CD4-positive, alpha-beta T cell treated with Interleukin-6 at 100 ng/mL for 8 hours (primary cell): ENCODE data around the gene CCT3.
"Not testable (repeated sequence)": the region's sequence is repeated elsewhere in the genome, so short reads cannot be mapped to it uniquely, and the experiment has no call there.

ENCODE experiments used
- DNase-seq: peaks from one replicate; pipeline ENCODE4 v3.0.0-alpha.2; 2020; ENCODE audit warnings: mixed read lengths, low spot score

The CCT3 gene

GRCh38 chr1:156338180-156338976, at the start of gene CCT3, which contains the start of gene TSACC:
CCT3 (minus strand) TSS chr1:156338292; CDS start chr1:156338184, 108 bp downstream.
TSACC (plus strand) TSS chr1:156338526; CDS start chr1:156339758, 1,232 bp downstream.
- peak; percentile 99 for DNase-seq

GRCh38 chr1:156387870-156388173, 49.7 kb upstream of the CCT3 start:
- no peak for DNase-seq

- DNase-seq, result no peak
Observed at GRCh38 chr1:156386949-156387869, 49.1 kb upstream of the CCT3 start.

DNA sequence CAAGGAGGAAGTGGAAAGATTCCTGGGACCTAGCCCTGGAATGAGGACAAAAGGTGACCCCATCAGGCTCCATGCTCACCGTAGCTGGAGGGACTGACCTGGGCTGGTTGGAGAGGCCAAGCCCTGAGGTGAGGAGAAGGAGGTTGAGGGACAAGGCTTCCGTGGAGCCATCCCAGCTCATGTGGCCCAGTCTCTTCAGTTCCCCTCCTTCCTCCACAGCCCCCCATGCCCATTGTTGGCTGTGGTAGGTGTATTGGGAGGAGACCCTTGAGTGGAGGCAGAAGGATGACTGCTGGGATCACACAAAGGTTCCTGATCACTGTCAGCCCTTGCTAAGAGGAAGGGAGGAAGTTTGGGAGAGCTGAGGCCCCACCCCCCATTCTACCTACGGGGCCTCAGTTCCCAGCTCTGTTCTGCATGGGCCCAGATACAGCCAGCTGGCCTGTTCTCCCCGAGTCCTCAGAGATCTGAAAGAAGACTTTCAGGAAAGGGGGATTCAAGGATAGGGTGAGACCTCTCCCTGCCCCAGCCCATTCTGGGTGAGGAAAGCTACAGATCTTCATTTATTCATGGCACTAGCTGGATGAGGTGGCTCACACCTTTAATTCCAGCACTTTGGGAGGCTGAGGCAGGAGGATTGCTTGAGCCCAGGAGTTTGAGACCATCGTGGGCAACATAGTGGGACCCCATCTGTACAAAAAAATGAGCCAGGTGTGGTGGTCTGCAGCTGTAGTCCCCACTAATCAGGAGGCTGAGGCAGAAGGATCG, 48.2 kb upstream of the CCT3 start:
- DNase-seq, result no peak

GRCh38 chr1:156385534-156386031, 47.5 kb upstream of the CCT3 start:
- peak; percentile 76 for DNase-seq

- no peak for DNase-seq
Observed at GRCh38 chr1:156384658-156385057, 46.6 kb upstream of the CCT3 start.

- DNase-seq, result no peak
Observed at GRCh38 chr1:156384007-156384406, 45.9 kb upstream of the CCT3 start.

- DNase-seq, result peak; percentile 43
Observed at GRCh38 chr1:156383023-156383422, 44.9 kb upstream of the CCT3 start.

GRCh38 chr1:156382561-156382960, 44.5 kb upstream of the CCT3 start:
- DNase-seq, result no peak

DNA sequence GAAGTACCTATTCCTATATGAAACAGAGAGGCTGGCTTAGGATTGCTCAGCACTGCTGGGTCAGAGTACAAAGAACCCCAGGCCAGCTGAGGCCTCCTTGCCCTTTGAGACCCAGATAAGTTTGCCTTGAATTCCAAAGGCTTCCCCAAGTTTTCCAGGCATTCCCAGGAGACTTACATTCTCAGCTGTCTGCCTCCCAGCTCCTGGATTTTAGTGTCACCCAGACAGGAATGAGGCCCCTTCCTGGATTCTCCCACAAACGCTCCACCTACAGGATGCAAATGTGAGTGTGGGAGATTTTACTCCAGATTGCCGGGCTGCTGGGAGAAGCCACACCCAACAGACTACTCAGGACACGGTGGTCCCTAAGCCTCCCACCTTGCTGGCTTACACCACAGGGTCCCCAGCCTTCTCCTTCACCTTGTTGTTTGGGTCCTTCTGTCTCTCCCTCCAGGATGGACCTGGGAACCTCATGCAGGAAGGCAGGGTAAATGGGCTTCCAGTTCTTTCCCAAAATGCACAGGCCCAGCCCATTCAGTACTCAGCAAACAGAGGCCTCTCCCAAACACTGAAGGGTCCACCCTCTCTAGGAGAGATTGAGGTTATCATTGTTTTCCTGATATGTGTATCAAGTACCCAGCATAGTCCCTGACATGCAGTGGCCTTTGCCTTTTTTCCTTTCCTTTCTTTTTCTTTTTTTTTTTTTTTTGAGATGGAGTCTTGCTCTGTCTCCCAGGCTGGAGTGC, 41.5 kb upstream of the CCT3 start:
- no peak for DNase-seq

GRCh38 chr1:156378557-156378956, 40.5 kb upstream of the CCT3 start:
- DNase-seq, result no peak

- DNase-seq, result no peak
Observed at GRCh38 chr1:156376958-156377919, 39.1 kb upstream of the CCT3 start.

GRCh38 chr1:156376146-156376545, 38.1 kb upstream of the CCT3 start:
- no peak for DNase-seq

- no peak for DNase-seq
Observed at GRCh38 chr1:156373546-156373945, 35.5 kb upstream of the CCT3 start.

DNA sequence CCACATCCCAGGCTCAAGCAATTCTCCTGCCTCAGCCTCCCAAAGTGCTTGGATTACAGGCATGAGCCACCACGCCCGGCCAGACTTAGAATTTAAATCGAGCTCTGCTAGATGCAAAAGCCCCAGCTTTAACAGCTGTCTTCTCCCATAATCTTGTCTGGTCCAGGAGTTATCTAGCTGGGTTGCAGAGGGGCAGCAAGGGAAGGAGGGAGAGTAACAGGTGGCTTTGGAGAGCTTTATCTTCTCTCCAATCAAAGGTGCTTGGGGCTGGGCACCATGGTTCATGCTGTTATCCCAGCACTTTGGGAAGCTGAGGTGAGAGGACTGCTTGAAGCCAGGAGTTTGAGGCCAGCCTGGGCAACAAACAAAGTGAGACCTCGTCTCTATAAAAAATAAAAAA, 34.8 kb upstream of the CCT3 start:
- no peak for DNase-seq

DNA sequence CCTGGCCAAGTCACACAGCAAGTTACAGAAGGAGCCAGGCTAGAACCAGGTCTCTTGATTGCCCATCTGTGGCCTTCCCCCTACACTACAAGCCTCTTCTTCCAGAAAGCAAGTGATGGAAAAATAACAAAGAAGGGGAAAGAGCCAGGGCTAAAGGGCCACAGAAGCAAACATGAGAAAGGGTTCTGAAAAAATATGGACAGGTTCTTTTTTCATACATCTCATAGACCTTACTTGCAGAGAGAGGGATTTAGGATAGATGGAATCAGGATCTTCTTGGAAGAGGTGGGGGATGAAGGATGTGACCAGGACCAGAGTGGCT, 34.1 kb upstream of the CCT3 start:
- DNase-seq, result no peak

DNA sequence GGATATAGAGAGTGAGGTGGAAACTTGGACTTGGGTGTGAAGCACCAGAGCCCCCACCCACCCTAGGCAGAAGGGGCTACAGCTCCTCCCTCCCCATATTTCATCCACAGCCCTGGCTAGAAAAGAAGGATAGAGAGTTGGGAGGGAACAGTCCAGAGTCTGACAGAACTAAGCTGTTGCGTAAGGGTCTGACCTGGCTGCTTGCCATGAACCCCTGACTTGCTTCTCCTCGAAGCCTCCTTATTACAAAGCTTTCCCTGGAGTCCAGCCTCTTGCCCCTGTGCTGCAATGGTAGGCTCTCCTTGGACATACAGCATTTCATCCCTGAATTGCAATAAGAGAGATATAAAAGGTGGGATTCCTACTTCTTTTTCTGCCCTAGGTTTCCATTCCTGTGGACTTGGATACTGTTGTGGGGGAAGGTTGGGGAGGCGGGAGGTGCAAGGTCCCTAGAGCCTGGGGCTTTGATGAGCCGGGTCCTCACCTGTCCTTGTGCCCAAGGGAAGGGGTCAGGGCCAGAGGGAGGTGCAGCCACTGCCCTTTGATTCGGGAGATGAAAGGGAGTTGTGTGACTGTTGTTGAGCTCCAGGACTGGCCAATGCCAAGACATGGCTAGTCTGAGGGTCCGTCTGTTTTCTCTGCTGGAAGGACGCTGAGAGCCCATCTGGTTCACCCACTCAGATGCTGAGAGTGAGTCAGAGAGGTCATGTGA, 33.6 kb upstream of the CCT3 start:
- DNase-seq, result no peak

GRCh38 chr1:156369685-156370286, 31.7 kb upstream of the CCT3 start:
- not testable (repeated sequence) for DNase-seq
